K562 (cell line): ENCODE data around the gene TBXAS1. TPM values are rescaled to one million over a fixed set of nuclear protein-coding genes. Genes with fewer than 3 reads are reported as not detected.
A peak's percentile ranks its signal among the peaks of the same experiment; 100 is the strongest.

ENCODE experiments used
- BRD4 ChIP-seq: fragments of 200-600 bp; sonication (generic); IDR thresholded peaks from 2 replicates; pipeline ENCODE4 v1.6.1; 2017; ENCODE audit warnings: inconsistent platforms
- ETS2 ChIP-seq: IDR thresholded peaks from 2 replicates; pipeline ENCODE4 v1.6.1; 2016; ENCODE audit warnings: borderline replicate concordance, missing genetic modification characterization, mild to moderate bottlenecking, moderate library complexity, missing compliant biosample characterization; ENCODE audit not compliant: poor library complexity, severe bottlenecking
- KDM5B ChIP-seq: fragments of 200-600 bp; sonication (generic); IDR thresholded peaks from 2 replicates; pipeline ENCODE4 v1.6.1; 2012; ENCODE audit warnings: low read depth, mild to moderate bottlenecking, moderate library complexity, low read length, control low read depth, inconsistent platforms; ENCODE audit not compliant: insufficient replicate concordance
- MXD1 ChIP-seq: fragments of 250-450 bp; sonication (Bioruptor Pico); IDR thresholded peaks from 2 replicates; pipeline ENCODE4 v1.8.0; 2021; ENCODE audit warnings: borderline replicate concordance, mild to moderate bottlenecking, moderate library complexity; ENCODE audit not compliant: poor library complexity, severe bottlenecking
- NCOA2 ChIP-seq, 2 experiments: fragments of 450-650 bp; IDR thresholded peaks; 2 replicates each; pipeline ENCODE4 v1.6.1; 2018; ENCODE audit warnings: mild to moderate bottlenecking in 2 of 2, moderate library complexity in 1 of 2; ENCODE audit not compliant: partially characterized antibody in 2 of 2
- NFIC ChIP-seq: fragments of 450-650 bp; IDR thresholded peaks from 2 replicates; pipeline ENCODE4 v1.6.1; 2017; ENCODE audit warnings: mild to moderate bottlenecking, inconsistent platforms
- NR2F6 ChIP-seq: fragments of 450-650 bp; formaldehyde crosslinking; IDR thresholded peaks from 2 replicates; pipeline ENCODE4 v1.4.0; 2020; ENCODE audit warnings: mild to moderate bottlenecking
- PHF21A ChIP-seq: fragments of 450-650 bp; IDR thresholded peaks from 2 replicates; pipeline ENCODE4 v1.6.1; 2017; ENCODE audit warnings: low read depth, borderline replicate concordance
- SP2 ChIP-seq: IDR thresholded peaks from 2 replicates; pipeline ENCODE4 v1.6.1; 2011; ENCODE audit warnings: mild to moderate bottlenecking, low read depth, low read length, moderate library complexity; ENCODE audit not compliant: poor library complexity, severe bottlenecking; ENCODE audit errors: extremely low read depth
- SUPT5H ChIP-seq: fragments of 450-650 bp; IDR thresholded peaks from 2 replicates; pipeline ENCODE4 v1.6.1; 2016
- TCF3 ChIP-seq: sonication (generic); formaldehyde crosslinking; IDR thresholded peaks from 2 replicates; pipeline ENCODE4 v1.4.0; 2020; ENCODE audit warnings: mild to moderate bottlenecking, missing genetic modification reagents
- polyA plus RNA-seq, 8 experiments: library from polyadenylated mRNA; depleted of rRNA in 4 of 8; stranded (reverse) in 5 of 8; unstranded in 3 of 8; fragments of >200 nt; fragmentation: Nextera tagmentation in 2 of 8; fragmentation: Illumina TruSeq in 1 of 8; extraction: Ambion mirVana in 2 of 8; extraction: Trizol in 1 of 8; gene quantifications; 2 replicates each; pipeline versions ENCODE4 v1.2.1 to v1.2.3, GENCODE V29; 2011 to 2014; ENCODE audit warnings: inconsistent platforms in 1 of 8, missing spikeins in 1 of 8
- total RNA-seq, 7 experiments: library from RNA; depleted of rRNA in 6 of 7; stranded (reverse); fragments of >200 nt in 6 of 7; fragmentation: Illumina TruSeq in 2 of 7; extraction: Trizol in 2 of 7; gene quantifications; 2 replicates each; pipeline versions ENCODE4 v1.2.1 to v1.2.3, GENCODE V29; 2011 to 2021; ENCODE audit warnings: low replicate concordance in 1 of 7
- TF ChIP-seq, protein P1 (sequence below): IDR thresholded peaks from 2 replicates; pipeline ENCODE4 v1.6.1; 2016; ENCODE audit warnings: missing genetic modification characterization, missing compliant biosample characterization
- TF ChIP-seq, protein P2 (sequence below): sonication (generic); IDR thresholded peaks from 2 replicates; pipeline ENCODE4 v1.6.1; 2016
- TF ChIP-seq, protein P3 (sequence below): fragments of 450-650 bp; IDR thresholded peaks from 2 replicates; pipeline ENCODE4 v1.6.1; 2017; ENCODE audit warnings: antibody characterized with exemption

TBXAS1 gene
- total and polyA plus RNA-seq, 9 of the 15 experiments (the other 6 are each of a cell fraction or from before 2014, with no cell fraction given): 1.1 to 8.3 (median 1.9) TPM

GRCh38 chr7:140005341-140005740 is 176.3 kb downstream of the TBXAS1 start (continued):
- TF ChIP-seq, protein P1, sequence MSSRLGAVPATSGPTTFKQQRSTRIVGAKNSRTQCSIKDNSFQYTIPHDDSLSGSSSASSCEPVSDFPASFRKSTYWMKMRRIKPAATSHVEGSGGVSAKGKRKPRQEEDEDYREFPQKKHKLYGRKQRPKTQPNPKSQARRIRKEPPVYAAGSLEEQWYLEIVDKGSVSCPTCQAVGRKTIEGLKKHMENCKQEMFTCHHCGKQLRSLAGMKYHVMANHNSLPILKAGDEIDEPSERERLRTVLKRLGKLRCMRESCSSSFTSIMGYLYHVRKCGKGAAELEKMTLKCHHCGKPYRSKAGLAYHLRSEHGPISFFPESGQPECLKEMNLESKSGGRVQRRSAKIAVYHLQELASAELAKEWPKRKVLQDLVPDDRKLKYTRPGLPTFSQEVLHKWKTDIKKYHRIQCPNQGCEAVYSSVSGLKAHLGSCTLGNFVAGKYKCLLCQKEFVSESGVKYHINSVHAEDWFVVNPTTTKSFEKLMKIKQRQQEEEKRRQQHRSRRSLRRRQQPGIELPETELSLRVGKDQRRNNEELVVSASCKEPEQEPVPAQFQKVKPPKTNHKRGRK (tag): peak; percentile 16; the same call in 1 of the 2 replicates
- TF ChIP-seq MXD1 (CRISPR knock-in tag) (no peak), BRD4 (no peak), NR2F6 (CRISPR knock-in tag) (no peak), TCF3 (CRISPR knock-in tag) (peak; percentile 19; the same call in 1 of the 2 replicates), ETS2 (tag) (no peak), KDM5B (no peak), SUPT5H (no peak), NFIC (no peak), PHF21A (no peak), NCOA2 (IDR thresholded peaks at IDR 0.05; ENCODE audit: partially characterized antibody in 2 of 2) (no peak), SP2 (no peak)
- TF ChIP-seq, protein P2, sequence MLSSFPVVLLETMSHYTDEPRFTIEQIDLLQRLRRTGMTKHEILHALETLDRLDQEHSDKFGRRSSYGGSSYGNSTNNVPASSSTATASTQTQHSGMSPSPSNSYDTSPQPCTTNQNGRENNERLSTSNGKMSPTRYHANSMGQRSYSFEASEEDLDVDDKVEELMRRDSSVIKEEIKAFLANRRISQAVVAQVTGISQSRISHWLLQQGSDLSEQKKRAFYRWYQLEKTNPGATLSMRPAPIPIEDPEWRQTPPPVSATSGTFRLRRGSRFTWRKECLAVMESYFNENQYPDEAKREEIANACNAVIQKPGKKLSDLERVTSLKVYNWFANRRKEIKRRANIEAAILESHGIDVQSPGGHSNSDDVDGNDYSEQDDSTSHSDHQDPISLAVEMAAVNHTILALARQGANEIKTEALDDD: no peak
- TF ChIP-seq, protein P3, sequence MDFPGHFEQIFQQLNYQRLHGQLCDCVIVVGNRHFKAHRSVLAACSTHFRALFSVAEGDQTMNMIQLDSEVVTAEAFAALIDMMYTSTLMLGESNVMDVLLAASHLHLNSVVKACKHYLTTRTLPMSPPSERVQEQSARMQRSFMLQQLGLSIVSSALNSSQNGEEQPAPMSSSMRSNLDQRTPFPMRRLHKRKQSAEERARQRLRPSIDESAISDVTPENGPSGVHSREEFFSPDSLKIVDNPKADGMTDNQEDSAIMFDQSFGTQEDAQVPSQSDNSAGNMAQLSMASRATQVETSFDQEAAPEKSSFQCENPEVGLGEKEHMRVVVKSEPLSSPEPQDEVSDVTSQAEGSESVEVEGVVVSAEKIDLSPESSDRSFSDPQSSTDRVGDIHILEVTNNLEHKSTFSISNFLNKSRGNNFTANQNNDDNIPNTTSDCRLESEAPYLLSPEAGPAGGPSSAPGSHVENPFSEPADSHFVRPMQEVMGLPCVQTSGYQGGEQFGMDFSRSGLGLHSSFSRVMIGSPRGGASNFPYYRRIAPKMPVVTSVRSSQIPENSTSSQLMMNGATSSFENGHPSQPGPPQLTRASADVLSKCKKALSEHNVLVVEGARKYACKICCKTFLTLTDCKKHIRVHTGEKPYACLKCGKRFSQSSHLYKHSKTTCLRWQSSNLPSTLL: no peak
